PFSK-1 (cell line): ENCODE results near the gene EPHA5.

Experiments
- FOXP2 ChIP-seq: optimal IDR thresholded peaks from 2 replicates; pipeline ENCODE3; 2011; ENCODE audit warnings: borderline replicate concordance, control low read depth, inconsistent platforms; ENCODE audit not compliant: insufficient read depth; ENCODE audit errors: extremely low read length, extremely low read depth
- POLR2AphosphoS5 ChIP-seq: IDR thresholded peaks from 2 replicates; pipeline ENCODE4 v1.6.1; 2012; ENCODE audit warnings: low read depth, mild to moderate bottlenecking, control low read depth, low read length, moderate library complexity
- REST ChIP-seq, 2 experiments: IDR thresholded peaks; 2 replicates each; pipeline versions ENCODE4 v1.6.1 to v1.8.0; 2011 to 2012; ENCODE audit warnings: low read depth in 2 of 2, low read length in 2 of 2, control low read depth in 1 of 2, inconsistent platforms in 1 of 2, mild to moderate bottlenecking in 1 of 2, moderate library complexity in 1 of 2; ENCODE audit not compliant: insufficient read depth in 1 of 2
- SIN3A ChIP-seq: IDR thresholded peaks from 2 replicates; pipeline ENCODE4 v1.6.1; 2012; ENCODE audit warnings: mild to moderate bottlenecking, low read length, moderate library complexity, borderline replicate concordance; ENCODE audit not compliant: insufficient read depth
- TAF1 ChIP-seq: IDR thresholded peaks from 2 replicates; pipeline ENCODE4 v1.6.1; 2012; ENCODE audit warnings: low read length, control low read depth, borderline replicate concordance; ENCODE audit not compliant: insufficient read depth

Gene EPHA5

GRCh38 chr4:65344278-65344825 lies 325.9 kb downstream of the EPHA5 start:
- TF ChIP-seq SIN3A: no peak
- TF ChIP-seq TAF1: no peak
- TF ChIP-seq FOXP2: no peak
- TF ChIP-seq REST (IDR thresholded peaks at IDR 0.05; ENCODE audit: insufficient read depth in 1 of 2, low read depth in 2 of 2, low read length in 2 of 2): no peak
- TF ChIP-seq POLR2AphosphoS5: no peak

DNA sequence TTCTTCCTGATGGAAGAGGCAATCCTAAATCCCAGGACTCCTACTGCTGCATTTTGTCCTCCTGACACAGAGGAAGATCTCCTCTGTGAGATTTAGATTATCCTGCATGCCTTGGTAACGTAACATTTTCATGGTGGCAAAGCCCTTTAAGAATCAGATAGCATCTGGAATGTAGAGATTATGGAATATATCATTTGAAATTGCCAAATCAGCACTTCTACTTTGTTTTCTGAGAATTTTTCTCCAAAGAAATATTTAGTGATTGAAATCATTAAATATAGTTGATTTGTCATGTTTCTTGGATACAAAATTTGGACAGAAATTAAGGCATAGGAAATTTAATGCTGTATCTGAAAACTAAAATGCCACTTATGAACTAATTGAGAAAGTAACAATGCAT lies 326.9 kb downstream of the EPHA5 start:
- TF ChIP-seq SIN3A (no peak), FOXP2 (no peak), TAF1 (no peak), REST (IDR thresholded peaks at IDR 0.05; ENCODE audit: insufficient read depth in 1 of 2, low read depth in 2 of 2, low read length in 2 of 2) (no peak), POLR2AphosphoS5 (no peak)

GRCh38 chr4:65341557-65341956 lies 328.7 kb downstream of the EPHA5 start:
- TF ChIP-seq POLR2AphosphoS5 (no peak), REST (IDR thresholded peaks at IDR 0.05; ENCODE audit: insufficient read depth in 1 of 2, low read depth in 2 of 2, low read length in 2 of 2) (no peak), TAF1 (no peak), SIN3A (no peak), FOXP2 (no peak)

GRCh38 chr4:65340382-65341109 lies 329.7 kb downstream of the EPHA5 start:
- no peak for TF ChIP-seq POLR2AphosphoS5
- no peak for TF ChIP-seq TAF1
- no peak for TF ChIP-seq FOXP2
- no peak for TF ChIP-seq SIN3A
- no peak for TF ChIP-seq REST (IDR thresholded peaks at IDR 0.05; ENCODE audit: insufficient read depth in 1 of 2, low read depth in 2 of 2, low read length in 2 of 2)

DNA sequence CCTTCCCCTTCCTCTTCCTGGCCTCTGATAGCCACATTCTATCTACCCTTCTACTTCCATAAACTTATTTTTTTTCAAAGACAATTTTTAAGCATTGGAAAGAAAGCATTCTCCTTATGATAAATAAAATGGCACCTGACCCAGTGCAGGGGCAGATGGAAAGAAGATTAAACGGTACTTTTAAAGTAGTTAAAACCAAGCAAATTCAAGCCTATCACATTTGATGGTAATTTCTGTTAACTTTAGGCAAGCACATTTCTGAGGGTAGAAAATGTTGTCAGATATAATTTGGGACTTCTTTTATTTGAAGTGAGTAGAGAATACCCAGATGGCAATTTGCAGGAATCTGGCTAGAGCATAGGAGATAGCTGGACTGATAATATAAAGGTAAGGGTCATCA lies 332.9 kb downstream of the EPHA5 start:
- no peak for TF ChIP-seq REST (IDR thresholded peaks at IDR 0.05; ENCODE audit: insufficient read depth in 1 of 2, low read depth in 2 of 2, low read length in 2 of 2)
- no peak for TF ChIP-seq TAF1
- no peak for TF ChIP-seq FOXP2
- no peak for TF ChIP-seq POLR2AphosphoS5
- TF ChIP-seq SIN3A: no peak
